Esophagus squamous epithelium (tissue), 4 donors: ENCODE data around the gene TRIM65.

Experiments used
- POLR2A ChIP-seq, 4 donors: fragments of 450-650 bp; IDR thresholded peaks; one replicate each; pipeline ENCODE4 v1.6.1; 2017; ENCODE audit warnings: antibody characterized with exemption in 4 of 4, mild to moderate bottlenecking in 4 of 4, moderate library complexity in 3 of 4
- TF ChIP-seq, protein P1 (sequence below), 6 experiments: fragments of 450-650 bp in 4 of 6; fragments of 200-600 bp in 2 of 6; sonication (generic) in 2 of 6; IDR thresholded peaks; one replicate each; pipeline ENCODE4 v1.5.1; 2016 to 2019; ENCODE audit warnings: antibody characterized with exemption in 6 of 6, mild to moderate bottlenecking in 4 of 6, moderate library complexity in 4 of 6

DNA sequence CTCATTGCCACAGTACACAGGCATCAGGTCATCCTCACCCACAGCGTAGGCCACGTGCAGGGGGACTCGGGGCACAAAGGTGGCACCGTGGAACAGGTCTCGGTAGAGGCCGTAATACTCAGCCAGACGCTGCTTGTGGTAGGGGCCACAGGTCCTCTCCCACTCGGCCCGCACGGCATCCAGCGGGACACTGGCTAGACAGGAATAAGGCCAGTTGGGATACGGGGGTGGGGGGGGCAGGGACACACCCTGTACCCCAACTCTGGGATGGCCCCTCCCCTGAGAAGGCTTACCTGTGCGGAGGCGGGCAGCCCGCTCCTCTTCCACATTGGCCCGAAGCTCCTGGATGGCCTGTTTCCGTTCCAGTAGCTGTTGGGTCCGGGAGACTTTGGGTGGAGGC, 5.0 kb upstream of the TRIM65 start:
- TF ChIP-seq, protein P1, sequence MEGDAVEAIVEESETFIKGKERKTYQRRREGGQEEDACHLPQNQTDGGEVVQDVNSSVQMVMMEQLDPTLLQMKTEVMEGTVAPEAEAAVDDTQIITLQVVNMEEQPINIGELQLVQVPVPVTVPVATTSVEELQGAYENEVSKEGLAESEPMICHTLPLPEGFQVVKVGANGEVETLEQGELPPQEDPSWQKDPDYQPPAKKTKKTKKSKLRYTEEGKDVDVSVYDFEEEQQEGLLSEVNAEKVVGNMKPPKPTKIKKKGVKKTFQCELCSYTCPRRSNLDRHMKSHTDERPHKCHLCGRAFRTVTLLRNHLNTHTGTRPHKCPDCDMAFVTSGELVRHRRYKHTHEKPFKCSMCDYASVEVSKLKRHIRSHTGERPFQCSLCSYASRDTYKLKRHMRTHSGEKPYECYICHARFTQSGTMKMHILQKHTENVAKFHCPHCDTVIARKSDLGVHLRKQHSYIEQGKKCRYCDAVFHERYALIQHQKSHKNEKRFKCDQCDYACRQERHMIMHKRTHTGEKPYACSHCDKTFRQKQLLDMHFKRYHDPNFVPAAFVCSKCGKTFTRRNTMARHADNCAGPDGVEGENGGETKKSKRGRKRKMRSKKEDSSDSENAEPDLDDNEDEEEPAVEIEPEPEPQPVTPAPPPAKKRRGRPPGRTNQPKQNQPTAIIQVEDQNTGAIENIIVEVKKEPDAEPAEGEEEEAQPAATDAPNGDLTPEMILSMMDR (IDR thresholded peaks at IDR 0.05) = no peak
- no peak for TF ChIP-seq POLR2A (IDR thresholded peaks at IDR 0.05)
